Loucy (cell line): ENCODE measurements around the gene MEN1.

Experiments used
- CTCF ChIP-seq: fragments of 200-600 bp; sonication (generic); conservative IDR thresholded peaks from 2 replicates; pipeline ENCODE4 v1.5.1; 2014; ENCODE audit warnings: mild to moderate bottlenecking, antibody characterized with exemption, low read length
- EZH2phosphoT487 ChIP-seq: fragments of 200-600 bp; IDR thresholded peaks from 2 replicates; pipeline ENCODE4 v1.6.1; 2018; ENCODE audit warnings: antibody characterized with exemption, mild to moderate bottlenecking, moderate library complexity, borderline replicate concordance

GRCh38 chr11:64774144-64774543, 36.2 kb downstream of the MEN1 start:
- TF ChIP-seq CTCF, result no peak
- TF ChIP-seq EZH2phosphoT487, result no peak
